Measurements from ENCODE around the gene PRDM16.

PRDM16 gene

DNA sequence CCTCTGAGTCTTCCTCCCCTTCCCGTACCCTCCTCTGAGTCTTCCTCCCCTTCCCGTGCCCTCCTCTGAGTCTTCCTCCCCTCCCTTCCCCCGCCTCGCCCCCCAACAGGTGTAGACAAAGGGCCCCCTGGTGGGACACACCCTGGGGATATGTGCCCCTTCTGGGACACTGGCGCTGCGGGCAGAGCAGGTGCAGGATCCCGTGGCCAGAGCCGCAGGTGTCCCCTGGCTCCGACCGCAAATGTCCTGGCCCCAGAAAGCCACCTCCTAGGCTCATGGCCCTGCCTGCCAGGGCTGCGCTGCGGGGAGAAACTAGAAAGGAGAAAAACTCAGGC lies 334.0 kb downstream of the PRDM16 start:
- no peak overlapping the region for H3K4me2 ChIP-seq (ENCODE audit: low read length)
- no peaks in the 10 kb centered on the region for H4K20me1 ChIP-seq (ENCODE audit: insufficient read depth, low read length)
- H2AFZ ChIP-seq (ENCODE audit: low read length), result no peak overlapping the region
- TF ChIP-seq, protein P1, sequence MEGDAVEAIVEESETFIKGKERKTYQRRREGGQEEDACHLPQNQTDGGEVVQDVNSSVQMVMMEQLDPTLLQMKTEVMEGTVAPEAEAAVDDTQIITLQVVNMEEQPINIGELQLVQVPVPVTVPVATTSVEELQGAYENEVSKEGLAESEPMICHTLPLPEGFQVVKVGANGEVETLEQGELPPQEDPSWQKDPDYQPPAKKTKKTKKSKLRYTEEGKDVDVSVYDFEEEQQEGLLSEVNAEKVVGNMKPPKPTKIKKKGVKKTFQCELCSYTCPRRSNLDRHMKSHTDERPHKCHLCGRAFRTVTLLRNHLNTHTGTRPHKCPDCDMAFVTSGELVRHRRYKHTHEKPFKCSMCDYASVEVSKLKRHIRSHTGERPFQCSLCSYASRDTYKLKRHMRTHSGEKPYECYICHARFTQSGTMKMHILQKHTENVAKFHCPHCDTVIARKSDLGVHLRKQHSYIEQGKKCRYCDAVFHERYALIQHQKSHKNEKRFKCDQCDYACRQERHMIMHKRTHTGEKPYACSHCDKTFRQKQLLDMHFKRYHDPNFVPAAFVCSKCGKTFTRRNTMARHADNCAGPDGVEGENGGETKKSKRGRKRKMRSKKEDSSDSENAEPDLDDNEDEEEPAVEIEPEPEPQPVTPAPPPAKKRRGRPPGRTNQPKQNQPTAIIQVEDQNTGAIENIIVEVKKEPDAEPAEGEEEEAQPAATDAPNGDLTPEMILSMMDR (IDR thresholded peaks at IDR 0.05; ENCODE audit: low read length), result no peak
- no peak for TF ChIP-seq EZH2 (IDR thresholded peaks at IDR 0.05; ENCODE audit: borderline replicate concordance, low read length)
- H3K79me2 ChIP-seq (ENCODE audit: insufficient read depth, low read length), result no peaks in the 10 kb centered on the region
- no peak overlapping the region for H3K4me3 ChIP-seq (ENCODE audit: low read depth, low read length, poor library complexity, severe bottlenecking)
- H3K27me3 ChIP-seq (ENCODE audit: insufficient read depth, low read length), result peaks cover 5% of the 10 kb centered on the region; the same call in 1 of the 2 replicates
- no peaks in the 10 kb centered on the region for H3K9me3 ChIP-seq (ENCODE audit: low read length)
- H3K9ac ChIP-seq (ENCODE audit: low read length), result no peak overlapping the region
- no peaks in the 10 kb centered on the region for H3K36me3 ChIP-seq (ENCODE audit: insufficient read depth, low read length)
- H3K9me2 ChIP-seq (ENCODE audit: low read depth, low read length), result no peaks in the 10 kb centered on the region
- no peak overlapping the region for H3K27ac ChIP-seq (ENCODE audit: low read depth, low read length, poor library complexity, severe bottlenecking)
- no peaks in the 10 kb centered on the region for H3K4me1 ChIP-seq (ENCODE audit: insufficient read depth, low read length, severe bottlenecking)
- H3F3A ChIP-seq (ENCODE audit: insufficient read depth, low read length), result no peaks in the 10 kb centered on the region

DNA sequence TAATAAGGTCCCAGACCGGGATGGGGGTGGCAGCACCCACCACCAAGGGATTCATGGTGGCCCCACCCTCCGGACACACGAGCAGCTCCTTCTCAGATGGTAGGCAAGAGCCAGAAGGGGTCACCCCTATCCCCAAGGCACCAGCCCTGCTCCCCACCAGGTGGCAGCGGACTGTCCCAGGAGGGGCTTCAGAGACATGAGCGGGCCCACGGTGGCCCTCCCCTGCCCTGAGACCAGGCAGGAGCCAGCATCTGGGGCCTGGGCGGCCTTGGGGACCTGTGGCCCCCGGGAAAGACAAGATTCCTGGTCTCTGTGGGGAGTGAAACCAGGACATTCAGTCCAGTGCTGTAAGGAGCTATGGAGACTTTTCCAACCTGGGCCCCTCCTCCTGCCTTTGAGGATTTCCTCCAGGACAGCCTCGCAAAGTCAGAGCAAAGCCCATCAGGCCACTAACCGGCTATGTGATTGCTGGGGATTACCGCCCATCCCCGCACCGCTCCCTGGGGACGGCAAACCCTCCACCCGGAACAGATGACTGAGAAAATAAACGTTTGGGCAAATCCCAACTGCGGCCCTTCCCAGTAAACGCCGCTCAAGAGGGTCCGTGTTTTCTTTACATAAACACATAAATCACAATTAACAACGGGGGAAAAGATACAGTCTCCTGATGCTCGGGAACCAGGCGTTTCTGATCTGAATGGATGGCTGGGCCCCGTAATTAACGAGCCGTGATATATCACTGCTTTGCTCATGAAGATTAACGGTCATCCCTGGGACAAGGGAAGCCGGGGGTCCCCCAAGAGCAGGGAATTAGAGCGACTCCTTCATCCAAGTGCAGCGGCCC lies 334.6 kb downstream of the PRDM16 start:
- Histone ChIP-seq H2AFZ (ENCODE audit: low read length) (no peak overlapping the region), H3K4me2 (ENCODE audit: low read length) (no peak overlapping the region), H3K36me3 (ENCODE audit: insufficient read depth, low read length) (no peaks in the 10 kb centered on the region), H3K4me3 (ENCODE audit: low read depth, low read length, poor library complexity, severe bottlenecking) (no peak overlapping the region), H3K9me2 (ENCODE audit: low read depth, low read length) (no peaks in the 10 kb centered on the region), H3K27me3 (ENCODE audit: insufficient read depth, low read length) (peaks cover 5% of the 10 kb centered on the region; the same call in 1 of the 2 replicates), H3K27ac (ENCODE audit: low read depth, low read length, poor library complexity, severe bottlenecking) (no peak overlapping the region), H4K20me1 (ENCODE audit: insufficient read depth, low read length) (no peaks in the 10 kb centered on the region), H3K79me2 (ENCODE audit: insufficient read depth, low read length) (no peaks in the 10 kb centered on the region), H3F3A (ENCODE audit: insufficient read depth, low read length) (no peaks in the 10 kb centered on the region), H3K4me1 (ENCODE audit: insufficient read depth, low read length, severe bottlenecking) (no peaks in the 10 kb centered on the region), H3K9me3 (ENCODE audit: low read length) (no peaks in the 10 kb centered on the region), H3K9ac (ENCODE audit: low read length) (no peak overlapping the region)
- TF ChIP-seq, protein P1 (IDR thresholded peaks at IDR 0.05; ENCODE audit: low read length), result no peak
- TF ChIP-seq EZH2 (IDR thresholded peaks at IDR 0.05; ENCODE audit: borderline replicate concordance, low read length), result no peak

DNA sequence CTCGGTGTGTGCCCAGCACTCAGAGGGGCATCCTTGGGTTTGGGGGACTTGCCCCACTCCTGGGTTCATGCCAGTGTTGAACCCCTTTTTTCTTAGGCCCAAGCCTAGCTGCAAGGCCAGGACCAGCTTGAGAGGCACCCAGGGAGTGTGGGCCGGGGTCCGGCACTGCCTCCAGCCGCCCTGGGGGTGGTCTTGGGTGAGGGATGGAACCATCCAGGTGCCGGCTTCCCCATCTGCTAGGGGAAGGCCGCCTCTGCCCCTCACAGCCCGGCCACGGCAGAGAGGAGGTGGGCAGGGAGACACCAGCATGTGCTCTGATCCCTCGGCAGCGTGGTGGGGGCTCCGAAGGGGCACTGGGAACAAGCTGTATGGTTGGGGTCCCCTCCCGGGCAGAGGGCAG lies 335.3 kb downstream of the PRDM16 start:
- no peaks in the 10 kb centered on the region for H3K79me2 ChIP-seq (ENCODE audit: insufficient read depth, low read length)
- no peak overlapping the region for H3K27ac ChIP-seq (ENCODE audit: low read depth, low read length, poor library complexity, severe bottlenecking)

More for the DNA sequence above, 335.3 kb downstream of the PRDM16 start:
- no peaks in the 10 kb centered on the region for H3K36me3 ChIP-seq (ENCODE audit: insufficient read depth, low read length)
- H3K4me2 ChIP-seq (ENCODE audit: low read length), result no peak overlapping the region
- no peaks in the 10 kb centered on the region for H3F3A ChIP-seq (ENCODE audit: insufficient read depth, low read length)
- no peaks in the 10 kb centered on the region for H4K20me1 ChIP-seq (ENCODE audit: insufficient read depth, low read length)
- no peak overlapping the region for H3K4me3 ChIP-seq (ENCODE audit: low read depth, low read length, poor library complexity, severe bottlenecking)
- peaks cover 5% of the 10 kb centered on the region; the same call in 1 of the 2 replicates for H3K27me3 ChIP-seq (ENCODE audit: insufficient read depth, low read length)
- H3K9ac ChIP-seq (ENCODE audit: low read length), result no peak overlapping the region
- H3K9me3 ChIP-seq (ENCODE audit: low read length), result no peaks in the 10 kb centered on the region
- no peaks in the 10 kb centered on the region for H3K9me2 ChIP-seq (ENCODE audit: low read depth, low read length)
- H3K4me1 ChIP-seq (ENCODE audit: insufficient read depth, low read length, severe bottlenecking), result no peaks in the 10 kb centered on the region
- no peak overlapping the region for H2AFZ ChIP-seq (ENCODE audit: low read length)
- TF ChIP-seq, protein P1 (IDR thresholded peaks at IDR 0.05; ENCODE audit: low read length), result no peak
- TF ChIP-seq EZH2 (IDR thresholded peaks at IDR 0.05; ENCODE audit: borderline replicate concordance, low read length), result no peak

Data from OCI-LY1 (cell line).